Breast epithelium (tissue), 3 donors: ENCODE data around the gene MRPL37.

Experiments used
- POLR2A ChIP-seq: fragments of 450-650 bp; IDR thresholded peaks from one replicate; pipeline ENCODE4 v1.6.1; 2016; ENCODE audit warnings: antibody characterized with exemption, mild to moderate bottlenecking, moderate library complexity
- TF ChIP-seq, protein P1 (sequence below), 3 donors: fragments of 450-650 bp; IDR thresholded peaks; one replicate each; pipeline ENCODE4 v1.5.1; 2016 to 2017; ENCODE audit warnings: antibody characterized with exemption in 3 of 3, mild to moderate bottlenecking in 3 of 3, moderate library complexity in 3 of 3

DNA sequence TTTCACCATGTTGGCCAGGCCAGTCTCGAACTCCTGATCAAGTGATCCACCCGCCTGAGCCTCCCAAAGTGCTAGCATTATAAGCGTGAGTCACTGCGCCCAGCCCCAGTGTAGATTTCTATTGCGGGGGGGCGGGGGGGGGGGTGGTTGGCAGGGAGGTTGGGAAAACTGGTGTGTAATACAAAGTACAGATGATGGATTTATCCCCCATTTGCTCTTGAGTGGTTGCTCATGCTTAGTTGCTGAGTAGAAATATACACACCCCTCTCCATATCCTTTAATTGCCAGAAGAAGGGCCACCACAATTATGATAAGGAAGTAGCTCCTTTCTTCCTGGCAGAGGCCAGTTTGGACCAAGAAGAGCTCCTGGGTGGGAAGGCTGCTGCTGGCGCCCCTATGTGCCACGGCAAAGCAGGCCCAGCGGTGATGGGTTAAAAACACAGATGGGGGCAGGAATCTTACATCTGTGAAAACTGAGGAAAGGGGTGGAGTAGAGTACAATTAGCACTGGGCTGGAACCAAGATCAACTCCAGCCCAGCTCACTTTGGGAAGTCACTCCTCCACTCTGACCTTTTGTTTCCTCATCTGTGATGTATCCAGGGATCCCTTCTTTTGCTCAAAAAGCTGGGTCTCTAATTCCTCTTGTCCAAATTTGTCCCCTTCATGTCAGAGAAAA is 55.2 kb downstream of the MRPL37 start:
- TF ChIP-seq, protein P1, sequence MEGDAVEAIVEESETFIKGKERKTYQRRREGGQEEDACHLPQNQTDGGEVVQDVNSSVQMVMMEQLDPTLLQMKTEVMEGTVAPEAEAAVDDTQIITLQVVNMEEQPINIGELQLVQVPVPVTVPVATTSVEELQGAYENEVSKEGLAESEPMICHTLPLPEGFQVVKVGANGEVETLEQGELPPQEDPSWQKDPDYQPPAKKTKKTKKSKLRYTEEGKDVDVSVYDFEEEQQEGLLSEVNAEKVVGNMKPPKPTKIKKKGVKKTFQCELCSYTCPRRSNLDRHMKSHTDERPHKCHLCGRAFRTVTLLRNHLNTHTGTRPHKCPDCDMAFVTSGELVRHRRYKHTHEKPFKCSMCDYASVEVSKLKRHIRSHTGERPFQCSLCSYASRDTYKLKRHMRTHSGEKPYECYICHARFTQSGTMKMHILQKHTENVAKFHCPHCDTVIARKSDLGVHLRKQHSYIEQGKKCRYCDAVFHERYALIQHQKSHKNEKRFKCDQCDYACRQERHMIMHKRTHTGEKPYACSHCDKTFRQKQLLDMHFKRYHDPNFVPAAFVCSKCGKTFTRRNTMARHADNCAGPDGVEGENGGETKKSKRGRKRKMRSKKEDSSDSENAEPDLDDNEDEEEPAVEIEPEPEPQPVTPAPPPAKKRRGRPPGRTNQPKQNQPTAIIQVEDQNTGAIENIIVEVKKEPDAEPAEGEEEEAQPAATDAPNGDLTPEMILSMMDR (IDR thresholded peaks at IDR 0.05) = no peak
- no peak for TF ChIP-seq POLR2A
